ENCODE results near the gene BCAS3.

BCAS3 gene

DNA sequence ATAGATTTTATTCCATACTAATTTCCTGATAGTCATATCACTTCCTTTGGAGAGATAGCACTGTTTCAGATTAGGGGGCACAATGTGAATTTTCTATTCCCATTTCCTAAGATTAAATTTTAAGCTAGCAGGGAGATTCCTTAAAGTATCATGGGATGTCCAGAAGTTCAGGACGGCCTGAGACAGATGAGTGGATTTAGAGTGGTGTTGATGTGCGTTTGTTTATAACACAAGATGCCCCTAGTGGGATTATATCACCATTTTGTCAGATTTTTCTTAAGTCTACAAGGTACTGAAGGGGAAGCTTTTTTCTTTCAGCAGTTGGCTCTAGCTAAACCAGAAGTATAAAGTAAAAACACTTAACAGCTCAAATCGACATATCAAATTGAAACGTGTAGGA, 538.4 kb downstream of the BCAS3 start:
- no peak for DNase-seq (ENCODE audit: low read depth in 1 of 2, low spot score in 1 of 2)

DNA sequence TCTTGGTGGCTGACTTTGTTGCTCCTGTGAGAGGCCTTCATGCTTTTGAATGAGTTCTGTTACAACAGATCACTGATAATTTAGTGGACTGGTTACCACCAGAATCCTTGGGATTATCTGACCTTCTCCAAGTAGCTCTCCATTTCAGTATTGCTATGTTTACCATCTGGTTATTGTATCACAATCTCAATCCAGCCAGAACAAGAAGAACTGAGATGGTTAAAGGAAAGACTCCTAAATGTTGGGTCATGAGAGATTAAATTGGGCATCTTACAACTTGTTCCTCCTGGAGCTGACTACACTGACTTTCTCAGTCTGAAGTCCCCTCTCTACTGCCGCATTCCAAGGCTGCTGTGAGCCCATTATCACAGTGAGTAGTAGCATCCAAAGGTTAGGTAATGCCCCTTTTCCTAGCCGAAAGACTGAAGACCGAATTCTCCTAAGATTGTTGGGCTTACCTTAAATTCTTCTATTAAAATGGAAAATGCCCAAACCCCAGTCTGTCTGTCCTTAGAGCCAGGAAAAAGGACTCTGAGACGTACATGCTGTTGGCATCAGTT, 540.3 kb downstream of the BCAS3 start:
- DNase-seq (ENCODE audit: low read depth in 1 of 2, low spot score in 1 of 2): no peak

DNA sequence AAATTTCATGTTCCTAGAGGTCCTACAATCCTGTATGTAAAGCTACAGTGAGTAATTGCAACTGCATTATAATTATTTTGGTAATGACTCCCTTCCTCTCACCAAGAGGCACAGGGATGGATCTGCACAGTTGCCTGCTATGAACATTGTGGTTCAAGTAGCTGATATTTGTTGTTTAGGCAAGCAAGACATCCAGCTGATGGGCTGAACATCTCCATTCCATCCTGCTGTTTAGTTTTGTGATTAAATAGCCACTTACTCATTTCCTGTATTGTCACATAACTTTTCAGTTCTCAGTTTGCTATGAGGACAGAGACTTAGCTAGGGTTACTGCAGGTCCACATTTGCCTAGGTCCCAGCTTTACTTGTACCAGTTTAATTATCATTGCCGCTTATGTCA, 540.8 kb downstream of the BCAS3 start:
- DNase-seq (ENCODE audit: low read depth in 1 of 2, low spot score in 1 of 2): no peak

DNA sequence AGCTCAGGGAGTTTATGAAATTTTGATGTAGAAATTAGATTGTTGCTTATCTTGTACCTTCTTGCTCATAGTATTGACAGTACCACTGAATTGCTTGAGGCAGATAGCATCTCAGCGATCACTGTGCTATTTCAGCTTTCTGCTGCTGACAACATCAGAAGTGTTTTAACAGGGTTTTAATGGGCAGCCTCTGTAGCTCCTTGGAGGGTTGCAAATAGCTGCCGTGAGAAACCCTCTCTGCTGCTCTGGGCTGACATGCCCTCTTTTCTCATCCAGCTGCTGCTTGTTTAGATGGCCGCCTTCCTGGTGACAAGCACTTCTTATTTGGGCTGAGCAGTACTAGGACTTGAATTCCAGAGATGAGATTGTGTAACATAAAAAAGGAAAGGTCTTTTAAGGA, 541.8 kb downstream of the BCAS3 start:
- DNase-seq (ENCODE audit: low read depth in 1 of 2, low spot score in 1 of 2): no peak

DNA sequence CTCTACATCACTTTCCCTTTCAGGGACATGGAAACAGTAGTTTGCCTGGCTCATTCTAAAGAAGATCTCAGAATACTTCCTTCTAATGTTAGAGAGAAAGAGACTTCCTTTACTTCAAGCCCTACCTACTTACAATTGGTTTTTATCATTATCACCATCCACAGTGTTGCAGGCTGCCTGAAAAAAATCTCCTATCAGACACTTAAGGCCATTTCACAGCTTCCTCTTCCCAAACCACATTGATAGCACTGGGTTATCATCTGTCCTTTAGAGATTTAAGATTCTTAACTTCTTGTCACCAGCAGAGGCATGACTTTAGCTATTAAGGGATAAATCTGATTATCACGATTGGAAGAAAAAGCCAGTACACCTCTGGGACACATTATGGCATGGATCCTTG, 543.5 kb downstream of the BCAS3 start:
- no peak for DNase-seq (ENCODE audit: low read depth in 1 of 2, low spot score in 1 of 2)

DNA sequence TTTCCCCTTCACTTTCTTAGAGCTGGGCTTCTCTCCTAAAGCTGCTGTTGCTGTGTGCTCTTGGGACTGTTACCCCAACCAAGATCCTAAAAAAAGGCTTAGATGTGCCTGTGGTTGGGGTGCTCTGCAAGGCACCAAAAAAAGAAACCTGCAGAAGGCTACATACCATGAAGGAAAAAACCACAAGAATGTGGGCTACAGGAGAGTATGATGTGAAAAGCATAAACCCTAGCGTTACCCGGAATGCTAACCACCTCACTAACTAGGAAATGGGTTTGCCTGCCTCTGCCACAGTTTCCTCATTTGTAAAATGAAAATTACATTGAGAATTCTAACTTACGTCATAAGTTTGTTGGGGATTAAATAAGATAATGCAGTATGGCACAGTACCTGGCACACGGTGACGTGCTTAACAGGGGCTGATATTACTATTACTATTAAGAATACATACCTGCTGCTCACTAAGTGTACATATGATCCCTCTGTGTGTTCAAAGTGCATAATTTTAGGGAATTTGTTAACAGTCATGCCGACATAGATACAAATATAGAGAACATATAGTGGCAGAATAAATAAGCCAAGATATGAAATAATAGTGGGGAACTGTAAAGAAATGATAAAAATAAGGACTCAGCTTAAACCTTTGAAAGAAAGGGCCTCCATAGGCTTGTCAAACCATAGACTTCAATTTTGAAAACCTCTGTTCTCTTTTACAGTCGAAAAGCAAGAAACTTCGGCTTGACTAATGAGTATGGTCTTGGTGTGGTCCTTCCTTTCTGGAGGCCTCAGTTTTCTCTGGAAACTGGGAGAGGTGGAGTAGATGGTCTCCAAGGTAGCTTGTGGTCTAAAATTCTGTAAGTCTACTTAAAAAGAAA, 544.2 kb downstream of the BCAS3 start:
- DNase-seq (ENCODE audit: low read depth in 1 of 2, low spot score in 1 of 2): no peak

DNA sequence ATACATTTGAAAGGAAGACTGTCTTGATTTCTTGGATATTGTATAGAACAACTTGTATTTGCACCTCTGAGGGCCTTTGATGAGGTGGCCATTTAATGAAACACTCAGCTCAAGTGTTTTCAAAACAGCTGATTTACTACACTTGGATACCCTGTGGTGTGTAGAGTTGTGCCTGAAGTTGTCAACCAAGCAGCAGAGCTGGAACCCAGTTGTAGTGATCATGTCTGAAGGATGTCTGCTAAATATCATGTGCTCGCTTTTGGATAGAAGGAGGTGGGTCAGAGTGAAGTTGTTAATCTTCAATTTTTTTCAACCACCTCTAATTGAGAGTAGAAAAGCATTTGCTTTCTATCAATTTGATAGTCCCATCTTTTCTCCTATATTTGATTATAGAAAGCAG, 546.1 kb downstream of the BCAS3 start:
- no peak for DNase-seq (ENCODE audit: low read depth in 1 of 2, low spot score in 1 of 2)

DNA sequence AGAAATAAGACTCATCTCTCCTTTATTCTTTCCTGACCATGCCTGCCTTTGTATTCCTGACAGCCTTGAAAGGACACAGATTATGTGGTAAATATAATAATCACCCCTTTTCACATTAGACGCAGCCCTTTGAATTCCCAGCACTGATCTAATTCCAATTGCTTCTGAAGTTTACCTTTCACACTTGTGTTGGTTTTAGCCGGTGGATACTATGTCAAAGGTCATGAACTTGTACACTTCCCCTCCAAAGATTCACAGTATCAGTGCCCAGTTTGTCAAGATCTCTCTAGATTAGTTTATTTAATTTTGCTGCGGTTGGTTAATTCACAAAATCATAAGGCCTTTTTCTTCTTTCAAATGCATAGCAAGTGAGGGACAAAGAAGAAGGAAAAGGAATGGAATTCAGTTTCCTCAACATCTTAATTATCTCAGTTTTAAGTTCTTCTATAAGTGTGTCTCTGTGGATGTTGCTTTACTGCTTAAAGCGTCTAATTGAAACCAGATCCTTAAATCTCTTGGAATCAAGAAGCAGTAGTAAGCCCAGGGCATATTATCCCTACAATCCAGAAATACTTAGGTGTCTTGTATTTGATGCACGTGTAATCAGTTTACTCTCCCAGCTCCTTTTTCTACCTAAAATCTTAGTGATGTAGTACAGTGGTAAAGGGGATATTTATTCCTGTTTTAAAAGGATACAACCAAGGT, 547.7 kb downstream of the BCAS3 start:
- DNase-seq (ENCODE audit: low read depth in 1 of 2, low spot score in 1 of 2): no peak

DNA sequence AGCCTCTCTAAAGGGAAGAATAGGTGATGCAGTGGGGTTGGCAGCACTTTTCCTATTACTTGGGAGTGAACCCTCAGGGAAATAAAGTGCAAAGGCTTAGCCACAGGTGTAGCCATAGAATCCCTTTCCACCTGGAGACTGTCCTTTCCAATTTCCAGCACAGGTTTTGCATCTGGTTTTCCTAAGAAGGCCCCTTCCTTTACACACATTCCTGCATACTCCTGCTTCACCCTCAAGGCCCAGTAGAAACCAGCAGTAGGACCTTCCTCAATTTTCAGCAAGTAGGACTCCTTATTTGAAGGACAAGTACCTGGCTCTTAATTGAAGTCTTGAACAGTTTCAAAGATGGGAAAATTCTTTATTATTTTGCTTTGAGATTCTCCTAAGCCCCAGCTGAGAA, 550.2 kb downstream of the BCAS3 start:
- no peak for DNase-seq (ENCODE audit: low read depth in 1 of 2, low spot score in 1 of 2)

DNA sequence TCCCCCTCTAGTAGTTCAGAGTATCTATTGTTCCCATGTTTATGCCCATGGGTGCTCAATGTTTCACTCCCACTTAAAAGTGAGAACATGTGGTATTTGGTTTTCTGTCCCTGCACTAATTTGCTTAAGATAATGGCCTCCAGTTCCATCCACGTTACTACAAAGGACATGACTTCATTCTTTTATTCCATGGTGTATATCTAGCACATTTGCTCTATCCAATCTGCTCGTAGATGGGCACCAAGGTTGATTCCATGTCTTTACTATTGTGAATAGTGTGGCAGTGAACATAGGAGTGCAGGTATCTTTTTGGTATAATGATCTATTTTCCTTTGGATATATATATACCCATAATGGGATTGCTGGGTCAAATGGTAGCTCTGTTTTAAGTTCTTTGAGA, 552.8 kb downstream of the BCAS3 start:
- no peak for DNase-seq (ENCODE audit: low read depth in 1 of 2, low spot score in 1 of 2)

DNA sequence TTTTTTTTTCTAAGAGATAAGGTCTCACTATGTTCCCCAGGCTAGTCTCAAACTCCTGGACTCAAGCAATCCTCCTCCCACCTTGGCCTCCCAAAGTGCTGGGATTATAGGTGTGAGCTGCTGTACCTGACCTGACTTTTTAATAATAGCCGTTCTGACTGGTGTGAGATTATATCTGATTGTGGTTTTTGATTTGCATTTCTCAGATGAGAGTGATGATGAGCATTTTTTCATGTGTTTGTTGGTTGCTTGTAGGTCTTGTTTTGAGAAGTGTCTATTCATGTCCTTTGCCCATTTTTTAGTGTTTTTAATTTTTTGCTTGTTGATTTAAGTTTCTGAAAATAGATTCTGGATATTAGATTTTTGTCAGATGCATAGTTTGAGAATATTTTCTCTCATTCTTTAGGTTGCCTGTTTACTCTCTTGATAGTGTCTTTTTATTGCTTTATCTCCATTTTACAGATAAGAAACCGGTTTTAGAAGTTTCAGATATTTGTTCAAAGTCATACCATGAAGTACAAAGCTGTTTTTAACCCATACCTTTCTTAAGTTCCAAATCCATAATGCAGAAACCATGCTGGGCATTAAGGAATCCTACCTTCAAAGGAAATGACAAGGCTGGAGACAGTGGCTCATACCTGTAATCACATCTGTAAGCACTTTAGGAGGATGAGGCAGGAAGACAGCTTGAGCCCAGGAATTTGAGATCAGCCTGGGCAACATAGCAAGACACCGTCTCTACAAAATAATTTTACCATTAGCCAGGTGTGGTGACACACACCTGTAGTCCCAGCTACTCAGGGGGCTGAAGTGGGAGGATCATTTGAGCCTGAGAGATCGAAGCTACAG, 553.5 kb downstream of the BCAS3 start:
- no peak for DNase-seq (ENCODE audit: low read depth in 1 of 2, low spot score in 1 of 2)

DNA sequence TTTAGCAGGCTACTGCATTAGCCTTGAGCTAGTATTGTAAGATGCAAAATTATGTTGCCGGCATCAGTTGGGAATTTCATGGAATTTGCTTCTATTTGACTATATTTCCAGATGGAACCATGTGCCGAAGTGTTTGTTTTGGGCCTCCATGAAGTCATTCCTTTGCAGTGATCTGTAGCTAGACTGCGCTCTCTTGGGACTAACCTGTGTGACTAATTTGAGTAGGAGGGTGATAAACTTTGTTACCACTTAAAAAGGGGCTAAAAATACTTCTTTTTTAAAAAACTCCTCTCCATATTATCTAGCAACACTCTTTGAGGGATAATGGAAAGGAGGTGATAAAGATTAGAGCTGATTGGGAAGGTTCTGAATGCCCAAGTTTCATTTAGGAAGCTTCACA, 555.2 kb downstream of the BCAS3 start:
- no peak for DNase-seq (ENCODE audit: low read depth in 1 of 2, low spot score in 1 of 2)

DNA sequence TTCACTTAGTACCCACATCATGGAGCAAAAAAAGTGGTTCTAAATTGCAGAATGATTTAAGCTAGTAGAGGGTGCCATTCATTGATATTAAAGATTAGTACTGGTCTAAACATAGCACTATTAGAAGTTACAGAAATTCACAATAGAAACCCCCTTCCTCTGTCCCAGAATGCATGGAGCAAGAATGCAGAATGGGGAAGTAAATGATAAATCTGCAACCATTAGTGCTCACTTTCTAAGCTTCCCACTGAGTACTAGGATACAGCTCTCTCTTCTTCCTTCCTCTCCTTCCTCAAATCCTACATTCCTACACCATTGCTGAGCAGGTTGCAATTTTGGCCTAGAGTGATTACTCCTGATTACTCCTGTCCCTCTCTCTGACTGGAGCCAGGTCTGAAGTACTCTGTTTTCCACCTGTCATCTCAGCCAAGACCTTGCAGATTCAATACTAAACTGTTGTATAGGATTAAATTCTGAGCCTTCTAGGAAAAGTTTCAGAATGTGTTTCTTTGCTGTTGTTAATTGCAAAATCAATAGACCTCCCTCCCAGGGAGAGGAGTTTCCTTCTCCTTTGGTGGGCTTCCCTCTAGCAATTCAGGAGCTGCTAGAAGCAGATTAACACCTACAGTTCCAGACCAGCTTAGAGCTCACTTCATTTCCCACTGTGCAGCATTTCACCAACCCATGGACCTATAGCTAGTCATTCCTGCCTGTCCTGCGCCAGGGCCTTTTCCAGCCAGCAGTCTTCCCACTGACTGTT, 556.5 kb downstream of the BCAS3 start:
- DNase-seq (ENCODE audit: low read depth in 1 of 2, low spot score in 1 of 2): no peak

DNA sequence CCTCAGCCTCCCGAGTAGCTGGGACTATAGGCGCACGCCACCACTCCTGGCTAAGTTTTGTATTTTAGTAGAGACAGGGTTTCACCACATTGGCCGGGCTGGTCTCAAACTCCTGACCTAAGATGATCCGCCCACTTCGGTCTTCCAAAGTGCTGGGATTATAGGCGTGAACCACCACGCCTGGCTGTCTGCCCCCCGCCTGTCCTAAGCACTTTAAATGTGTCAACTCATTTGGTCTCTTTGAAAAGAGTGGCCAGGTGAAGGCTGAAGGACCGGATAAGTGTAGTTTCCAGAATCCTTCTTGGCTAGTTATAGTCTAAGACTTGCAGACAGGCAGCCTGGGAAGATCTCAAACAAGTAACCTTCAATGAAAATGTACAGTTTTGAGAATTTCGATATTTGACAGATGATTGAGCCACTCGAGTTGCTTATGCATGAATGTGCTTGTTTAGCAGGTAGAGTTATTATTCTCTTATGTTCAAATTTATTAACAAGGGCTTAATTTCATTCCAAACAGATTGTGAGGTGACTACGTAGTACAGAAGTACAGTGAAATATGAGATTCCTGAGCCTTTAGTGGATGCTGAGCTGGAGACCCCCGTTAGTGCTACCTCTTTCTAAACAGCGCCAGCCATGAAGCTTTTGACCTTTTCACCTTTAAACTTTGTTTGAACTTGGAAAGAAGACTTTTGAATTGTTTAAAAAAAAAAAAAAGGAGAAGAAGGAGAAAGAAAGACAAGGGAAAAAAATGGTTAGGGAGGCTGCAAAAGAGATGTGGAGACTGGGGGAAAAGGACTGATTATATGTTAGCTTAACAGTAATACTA, 557.6 kb downstream of the BCAS3 start:
- no peak for DNase-seq (ENCODE audit: low read depth in 1 of 2, low spot score in 1 of 2)

DNA sequence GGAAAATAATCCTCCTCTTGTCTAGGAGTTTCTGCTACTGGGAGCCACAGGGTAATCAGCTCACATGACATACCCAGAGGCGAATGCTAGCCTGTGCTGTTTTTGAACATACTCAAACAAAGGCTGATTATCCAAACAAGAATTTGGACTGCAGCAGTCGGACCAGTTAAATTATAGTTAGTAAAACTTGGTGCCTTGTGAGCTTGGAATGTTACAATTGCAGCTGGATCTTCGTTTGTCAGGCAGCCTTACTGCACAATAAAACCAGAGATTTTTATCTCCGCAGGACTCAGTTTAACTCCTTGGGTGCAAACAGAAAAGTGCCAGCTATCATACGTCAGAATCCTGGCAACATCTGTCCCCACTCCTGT, 558.2 kb downstream of the BCAS3 start:
- no peak for DNase-seq (ENCODE audit: low read depth in 1 of 2, low spot score in 1 of 2)

DNA sequence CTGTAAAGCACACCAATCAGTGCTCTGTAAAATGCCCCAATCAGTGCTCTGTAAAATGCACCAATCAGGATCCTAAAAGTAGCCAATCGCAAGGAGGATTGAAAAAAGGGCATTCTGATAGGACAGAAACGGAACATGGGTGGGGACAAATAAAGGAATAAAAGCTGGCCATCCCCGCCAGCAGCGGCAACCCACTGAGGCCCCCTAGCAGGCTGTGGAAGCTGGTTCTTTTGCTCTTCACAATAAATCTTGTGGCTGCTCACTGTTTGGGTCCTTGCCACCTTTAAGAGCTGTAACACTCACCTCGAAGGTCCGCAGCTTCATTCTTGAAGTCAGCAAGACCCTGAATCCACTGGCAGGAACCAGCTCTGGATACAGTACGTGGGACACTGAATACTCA, 559.6 kb downstream of the BCAS3 start:
- DNase-seq (ENCODE audit: low read depth in 1 of 2, low spot score in 1 of 2): no peak

DNA sequence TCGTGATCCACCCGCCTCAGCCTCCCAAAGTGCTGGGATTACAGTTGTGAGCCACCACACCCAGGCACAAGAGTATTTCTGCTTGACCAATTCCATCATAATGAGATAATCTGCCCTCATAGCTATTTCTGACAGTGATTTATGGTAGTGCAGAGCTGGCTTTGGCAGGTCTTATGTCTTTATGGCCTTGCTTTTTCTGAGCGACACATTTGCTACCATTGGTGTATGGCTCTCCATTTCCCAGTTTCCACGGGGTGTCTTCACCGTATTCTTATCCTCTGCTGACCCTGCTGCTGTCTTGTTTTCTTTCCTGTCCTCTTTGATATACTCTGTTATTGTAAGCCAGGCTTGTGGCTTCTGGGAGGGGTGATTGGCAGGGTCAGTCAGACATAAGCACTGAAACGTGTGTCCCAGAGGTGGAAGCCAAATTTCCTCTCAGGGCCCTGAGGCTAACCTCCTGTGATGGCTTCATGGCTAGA, 560.8 kb downstream of the BCAS3 start:
- DNase-seq (ENCODE audit: low read depth in 1 of 2, low spot score in 1 of 2): no peak

DNA sequence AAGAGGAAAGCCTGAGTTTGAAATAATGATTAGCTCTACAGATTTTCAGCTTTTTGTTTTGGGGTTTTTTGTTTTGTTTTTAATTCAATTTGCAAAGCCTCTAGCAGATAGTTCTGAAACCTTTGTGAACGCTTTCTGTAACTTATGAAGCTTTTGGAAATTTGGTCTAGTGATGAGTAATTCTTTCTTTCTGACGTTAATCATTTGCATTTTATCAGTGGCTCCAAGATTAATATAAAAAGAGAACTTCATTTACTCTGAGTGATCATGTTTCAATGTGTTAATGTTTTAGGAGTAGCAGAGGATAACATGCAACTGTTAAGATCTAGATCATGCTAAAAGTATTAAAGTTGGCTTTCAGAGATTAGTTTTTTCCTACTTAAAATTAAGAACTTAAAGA, 561.7 kb downstream of the BCAS3 start:
- no peak for DNase-seq (ENCODE audit: low read depth in 1 of 2, low spot score in 1 of 2)

DNA sequence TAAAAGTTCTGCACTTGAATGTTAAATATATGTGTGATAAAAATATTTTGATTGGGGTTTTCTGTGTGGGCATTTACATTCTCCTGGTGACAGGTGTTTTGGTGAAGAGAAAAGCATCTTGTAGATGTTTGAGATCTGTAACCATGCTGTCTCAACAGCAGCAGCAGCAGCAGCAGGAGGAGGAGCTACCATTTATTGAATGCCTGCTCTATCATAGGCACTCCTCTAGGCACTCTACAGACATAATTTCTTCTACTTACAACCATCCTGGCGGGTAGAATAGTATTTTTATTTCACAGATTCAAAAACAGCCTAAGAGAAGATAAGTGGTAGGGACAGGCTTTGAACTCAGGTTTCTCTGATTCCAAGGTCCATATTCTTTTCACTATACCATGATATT, 562.3 kb downstream of the BCAS3 start:
- no peak for DNase-seq (ENCODE audit: low read depth in 1 of 2, low spot score in 1 of 2)

All from activated T-helper 1 cell treated with anti-CD3 and anti-CD28 coated beads, Interleukin-2, amount 50 U/mL, for 16 hours (primary cell).